HepG2 (cell line): ENCODE data around the gene IL26. TPM values are rescaled to one million over a fixed set of nuclear protein-coding genes. Genes with fewer than 3 reads are reported as not detected.

Experiments used
- ATAC-seq: fragments of 200-7000 bp; cut with Tn5 transposase; 3 replicates; pipeline ENCODE4 v1.9.1; 2020; ENCODE audit warnings: mild to moderate bottlenecking, moderate library complexity
- BruUV-seq: library from RNA; stranded (reverse); fragments of 400-500 nt; replicated peaks from 2 replicates; lab custom pipeline; 2021; lab: Mats Ljungman, UMichigan
- CTCF ChIA-PET: fragments of 300-600 bp; formaldehyde crosslinking; extraction: SDS; loops from one replicate; lab custom pipeline; 2021; ENCODE audit warnings: low total read pairs, inconsistent platforms, low intra/inter-chr PET ratio; lab: Yijun Ruan, JAX
- POLR2A ChIA-PET: fragments of 350-600 bp; sonication (Branson Sonifier 250); formaldehyde crosslinking; loops from one replicate; lab custom pipeline; 2020; ENCODE audit warnings: antibody characterized with exemption, inconsistent platforms; lab: Yijun Ruan, JAX
- DNase-seq: peaks from one replicate; pipeline ENCODE4 v3.0.0-alpha.2; 2015; ENCODE audit warnings: low spot score
- FAIRE-seq: peaks from 3 replicates; lab custom pipeline; 2011; peaks lifted over from hg19 to GRCh38; lab: Jason Lieb, UNC
- H2AFZ ChIP-seq: one replicate; pipeline ENCODE4 v1.6.1; 2011; ENCODE audit warnings: low read length, inconsistent platforms
- H3K27ac ChIP-seq: fragments of 300-600 bp; 3 replicates; pipeline ENCODE4 v1.8.0; 2011; ENCODE audit warnings: mixed run types, mild to moderate bottlenecking, mixed read lengths, low read length, inconsistent platforms; ENCODE audit not compliant: insufficient read depth; ENCODE audit errors: extremely low read length
- H3K27me3 ChIP-seq, 2 experiments: fragments of 200-600 bp in 1 of 2; 2 replicates in 1 of 2; 3 replicates in 1 of 2; pipeline versions ENCODE4 v1.6.0 to v1.8.0; 2011; ENCODE audit warnings: low read length in 2 of 2, mild to moderate bottlenecking in 2 of 2, moderate library complexity in 2 of 2, inconsistent platforms in 1 of 2; ENCODE audit not compliant: insufficient read depth in 2 of 2, control insufficient read depth in 1 of 2
- H3K36me3 ChIP-seq, 2 experiments: fragments of 200-600 bp in 1 of 2; replicated peaks in 1 of 2; 2 replicates in 1 of 2; 3 replicates in 1 of 2; pipeline versions ENCODE4 v1.5.1 to v1.8.0; 2011; ENCODE audit warnings: low read length in 2 of 2, inconsistent platforms in 1 of 2; ENCODE audit not compliant: insufficient read depth in 2 of 2, control insufficient read depth in 1 of 2
- H3K4me1 ChIP-seq: 2 replicates; pipeline ENCODE4 v1.5.1; 2012; ENCODE audit warnings: low read length, inconsistent platforms; ENCODE audit not compliant: insufficient read depth
- H3K4me2 ChIP-seq: 2 replicates; pipeline ENCODE4 v1.6.0; 2011; ENCODE audit warnings: low read depth, low read length, inconsistent platforms
- H3K4me3 ChIP-seq, 3 experiments: fragments of 200-600 bp in 1 of 3; sonication (generic), shearing (Covaris generic) in 1 of 3; replicated peaks in 1 of 3; 2 replicates each; pipeline ENCODE4 v1.5.1; 2011 to 2016; ENCODE audit warnings: low read length in 3 of 3, inconsistent platforms in 2 of 3, low read depth in 2 of 3, mild to moderate bottlenecking in 2 of 3, control low read depth in 1 of 3, mixed read lengths in 1 of 3; ENCODE audit not compliant: insufficient read depth in 1 of 3
- H3K79me2 ChIP-seq: one replicate; pipeline ENCODE4 v1.6.1; 2011; ENCODE audit warnings: low read length, inconsistent platforms; ENCODE audit not compliant: insufficient read depth
- H3K9ac ChIP-seq: 2 replicates; pipeline ENCODE4 v1.6.0; 2011; ENCODE audit warnings: mild to moderate bottlenecking, low read depth, low read length, inconsistent platforms; ENCODE audit not compliant: insufficient read depth
- H3K9me3 ChIP-seq: 2 replicates; pipeline ENCODE4 v1.5.1; 2012; ENCODE audit warnings: mild to moderate bottlenecking, low read length
- H4K20me1 ChIP-seq: 2 replicates; pipeline ENCODE4 v1.6.0; 2011; ENCODE audit warnings: inconsistent platforms, mild to moderate bottlenecking, low read length, moderate library complexity; ENCODE audit not compliant: insufficient read depth
- ELF3 ChIP-seq: IDR thresholded peaks from 2 replicates; pipeline ENCODE4 v1.6.1; 2016; ENCODE audit warnings: missing genetic modification reagents, missing compliant biosample characterization
- MAFK ChIP-seq, 2 experiments: IDR thresholded peaks in 1 of 2; conservative IDR thresholded peaks in 1 of 2; 2 replicates each; pipeline ENCODE4 v1.6.1; 2011; ENCODE audit warnings: improper control_type of control experiment in 2 of 2, low read length in 2 of 2
- PCBP2 ChIP-seq: fragments of 200-400 bp; formaldehyde crosslinking; optimal IDR thresholded peaks from 2 replicates; pipeline ENCODE3; 2018; ENCODE audit warnings: low read length, low read depth; ENCODE audit not compliant: poor library complexity, severe bottlenecking
- ZNF101 ChIP-seq: sonication (generic); formaldehyde crosslinking; IDR thresholded peaks from 2 replicates; pipeline ENCODE4 v1.4.0; 2020; ENCODE audit warnings: mild to moderate bottlenecking, low read depth, missing genetic modification reagents, borderline replicate concordance
- ZNF326 ChIP-seq: sonication (generic); formaldehyde crosslinking; IDR thresholded peaks from 2 replicates; pipeline ENCODE4 v1.4.0; 2020; ENCODE audit warnings: missing genetic modification reagents, borderline replicate concordance
- WGBS: methylation state at CpG from one replicate; pipeline ENCODE4 v1.1.6; 2017; ENCODE audit warnings: low lambda C conversion rate; 5-methylcytosine and 5-hydroxymethylcytosine counted together
- in situ Hi-C: cut with HindIII; loops from 2 replicates; pipeline ENCODE4 v1.10.0; 2017; ENCODE audit warnings: low pct_unique_long_range_greater_than_20kb; ENCODE audit not compliant: extremely low pct_ligation_motif_present
- intact Hi-C: fragments of 100-400 bp; cut with micrococcal nuclease; formaldehyde crosslinking; loops from one replicate; pipeline ENCODE4 v1.10.0; 2022; ENCODE audit not compliant: unreplicated experiment
- polyA plus RNA-seq, 8 experiments: library from polyadenylated mRNA; depleted of rRNA in 3 of 8; stranded (reverse) in 7 of 8; unstranded in 1 of 8; fragments of >200 nt; fragmentation: Illumina TruSeq in 4 of 8; extraction: Trizol in 4 of 8; gene quantifications; 2 replicates each; pipeline versions ENCODE4 v1.2.1 to v1.2.3, GENCODE V29; 2011 to 2016; ENCODE audit warnings: low read depth in 4 of 8, missing spikeins in 1 of 8, mixed read lengths in 1 of 8; ENCODE audit not compliant: insufficient read depth in 1 of 8
- total RNA-seq, 5 experiments: library from RNA; depleted of rRNA; stranded (reverse); fragments of >200 nt; fragmentation: Illumina TruSeq; extraction: Trizol; gene quantifications; 2 replicates each; pipeline ENCODE4 v1.2.3, GENCODE V29; 2016; ENCODE audit warnings: low read depth in 1 of 5
- TF ChIP-seq, protein P1 (sequence below): sonication (generic); formaldehyde crosslinking; IDR thresholded peaks from 2 replicates; pipeline ENCODE4 v1.5.0; 2020; ENCODE audit warnings: missing genetic modification reagents
- TF ChIP-seq, protein P2 (sequence below): IDR thresholded peaks from 2 replicates; pipeline ENCODE4 v1.6.1; 2016; ENCODE audit warnings: missing genetic modification reagents, missing compliant biosample characterization
- TF ChIP-seq, protein P3 (sequence below): sonication (generic); formaldehyde crosslinking; IDR thresholded peaks from 2 replicates; pipeline ENCODE4 v1.9.0; 2022; ENCODE audit warnings: low read depth, missing genetic modification reagents
- TF ChIP-seq, protein P4 (sequence below): sonication (generic); formaldehyde crosslinking; IDR thresholded peaks from 2 replicates; pipeline ENCODE4 v1.5.1; 2020; ENCODE audit warnings: missing genetic modification reagents, mild to moderate bottlenecking, borderline replicate concordance

The IL26 gene
- total and polyA plus RNA-seq, 2 of the 13 experiments (the other 11 are each of a cell fraction or from before 2014, with no cell fraction given) = not detected

DNA sequence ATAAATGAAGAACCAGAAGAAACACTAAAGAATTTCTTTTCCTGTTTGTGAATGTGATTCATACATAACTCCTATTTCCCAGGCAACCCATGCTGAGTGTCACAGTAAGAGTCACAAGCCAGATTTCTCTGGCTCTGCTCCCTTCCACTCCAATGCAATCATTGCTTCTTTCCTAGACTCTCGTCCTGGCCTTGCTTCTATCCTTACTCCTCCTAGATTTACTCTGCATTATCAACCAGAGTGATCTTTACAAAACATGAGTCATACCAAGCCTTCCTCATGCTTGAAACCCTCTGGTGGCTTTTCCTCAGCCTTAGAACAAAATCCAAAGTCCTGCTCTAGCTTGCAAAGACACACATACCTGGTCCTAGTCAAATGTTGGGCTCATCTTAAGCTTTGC, 14.5 kb upstream of the IL26 start:
- DNase-seq = no peak

More for the DNA sequence above, 14.5 kb upstream of the IL26 start:
- BruUV-seq = no TSS peak
- in situ Hi-C loops = no loop called here
- no peaks in the 10 kb centered on the region for H3K79me2 ChIP-seq
- 0% methylated on average over 1 of the region's 1 CpG for WGBS
- TF ChIP-seq, protein P1, sequence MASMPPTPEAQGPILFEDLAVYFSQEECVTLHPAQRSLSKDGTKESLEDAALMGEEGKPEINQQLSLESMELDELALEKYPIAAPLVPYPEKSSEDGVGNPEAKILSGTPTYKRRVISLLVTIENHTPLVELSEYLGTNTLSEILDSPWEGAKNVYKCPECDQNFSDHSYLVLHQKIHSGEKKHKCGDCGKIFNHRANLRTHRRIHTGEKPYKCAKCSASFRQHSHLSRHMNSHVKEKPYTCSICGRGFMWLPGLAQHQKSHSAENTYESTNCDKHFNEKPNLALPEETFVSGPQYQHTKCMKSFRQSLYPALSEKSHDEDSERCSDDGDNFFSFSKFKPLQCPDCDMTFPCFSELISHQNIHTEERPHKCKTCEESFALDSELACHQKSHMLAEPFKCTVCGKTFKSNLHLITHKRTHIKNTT (CRISPR knock-in tag) = no peak
- TF ChIP-seq, protein P2, sequence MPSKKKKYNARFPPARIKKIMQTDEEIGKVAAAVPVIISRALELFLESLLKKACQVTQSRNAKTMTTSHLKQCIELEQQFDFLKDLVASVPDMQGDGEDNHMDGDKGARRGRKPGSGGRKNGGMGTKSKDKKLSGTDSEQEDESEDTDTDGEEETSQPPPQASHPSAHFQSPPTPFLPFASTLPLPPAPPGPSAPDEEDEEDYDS = no peak
- TF ChIP-seq, protein P3, sequence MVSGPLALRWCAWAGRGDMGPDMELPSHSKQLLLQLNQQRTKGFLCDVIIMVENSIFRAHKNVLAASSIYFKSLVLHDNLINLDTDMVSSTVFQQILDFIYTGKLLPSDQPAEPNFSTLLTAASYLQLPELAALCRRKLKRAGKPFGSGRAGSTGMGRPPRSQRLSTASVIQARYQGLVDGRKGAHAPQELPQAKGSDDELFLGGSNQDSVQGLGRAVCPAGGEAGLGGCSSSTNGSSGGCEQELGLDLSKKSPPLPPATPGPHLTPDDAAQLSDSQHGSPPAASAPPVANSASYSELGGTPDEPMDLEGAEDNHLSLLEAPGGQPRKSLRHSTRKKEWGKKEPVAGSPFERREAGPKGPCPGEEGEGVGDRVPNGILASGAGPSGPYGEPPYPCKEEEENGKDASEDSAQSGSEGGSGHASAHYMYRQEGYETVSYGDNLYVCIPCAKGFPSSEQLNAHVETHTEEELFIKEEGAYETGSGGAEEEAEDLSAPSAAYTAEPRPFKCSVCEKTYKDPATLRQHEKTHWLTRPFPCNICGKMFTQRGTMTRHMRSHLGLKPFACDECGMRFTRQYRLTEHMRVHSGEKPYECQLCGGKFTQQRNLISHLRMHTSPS (CRISPR knock-in tag) = no peak
- TF ChIP-seq PCBP2 (no peak), ZNF101 (CRISPR knock-in tag) (no peak), ELF3 (CRISPR knock-in tag) (no peak), ZNF326 (no peak), MAFK (conservative IDR thresholded peaks at IDR 0.05 in 1 of 2, IDR thresholded peaks at IDR 0.05 in 1 of 2; ENCODE audit: low read length in 2 of 2) (no peak)
- TF ChIP-seq, protein P4, sequence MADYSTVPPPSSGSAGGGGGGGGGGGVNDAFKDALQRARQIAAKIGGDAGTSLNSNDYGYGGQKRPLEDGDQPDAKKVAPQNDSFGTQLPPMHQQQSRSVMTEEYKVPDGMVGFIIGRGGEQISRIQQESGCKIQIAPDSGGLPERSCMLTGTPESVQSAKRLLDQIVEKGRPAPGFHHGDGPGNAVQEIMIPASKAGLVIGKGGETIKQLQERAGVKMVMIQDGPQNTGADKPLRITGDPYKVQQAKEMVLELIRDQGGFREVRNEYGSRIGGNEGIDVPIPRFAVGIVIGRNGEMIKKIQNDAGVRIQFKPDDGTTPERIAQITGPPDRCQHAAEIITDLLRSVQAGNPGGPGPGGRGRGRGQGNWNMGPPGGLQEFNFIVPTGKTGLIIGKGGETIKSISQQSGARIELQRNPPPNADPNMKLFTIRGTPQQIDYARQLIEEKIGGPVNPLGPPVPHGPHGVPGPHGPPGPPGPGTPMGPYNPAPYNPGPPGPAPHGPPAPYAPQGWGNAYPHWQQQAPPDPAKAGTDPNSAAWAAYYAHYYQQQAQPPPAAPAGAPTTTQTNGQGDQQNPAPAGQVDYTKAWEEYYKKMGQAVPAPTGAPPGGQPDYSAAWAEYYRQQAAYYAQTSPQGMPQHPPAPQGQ (CRISPR knock-in tag) = no peak
- TF ChIP-seq, all 625 proteins: peak for 0
- H3K27ac ChIP-seq = no peak overlapping the region
- H4K20me1 ChIP-seq = no peaks in the 10 kb centered on the region
- CTCF ChIA-PET = no interaction called here
- ATAC-seq = no peak
- H3K9me3 ChIP-seq = no peaks in the 10 kb centered on the region
- H3K27me3 ChIP-seq = no peaks in the 10 kb centered on the region; a peak in 2 of 5 replicates
- H3K9ac ChIP-seq = no peak overlapping the region
- no peak overlapping the region for H2AFZ ChIP-seq
- intact Hi-C loops = no loop called here
- no peak overlapping the region for H3K4me2 ChIP-seq
- no peak overlapping the region for H3K4me3 ChIP-seq
- no peak for FAIRE-seq
- peaks cover 9% of the 10 kb centered on the region for H3K4me1 ChIP-seq
- POLR2A ChIA-PET = no interaction called here
- H3K36me3 ChIP-seq = no peaks in the 10 kb centered on the region
